PFSK-1 (cell line): ENCODE data around the gene GDPGP1.

ENCODE experiments used
- FOXP2 ChIP-seq: optimal IDR thresholded peaks from 2 replicates; pipeline ENCODE3; 2011; ENCODE audit warnings: borderline replicate concordance, control low read depth, inconsistent platforms; ENCODE audit not compliant: insufficient read depth; ENCODE audit errors: extremely low read length, extremely low read depth
- POLR2AphosphoS5 ChIP-seq: IDR thresholded peaks from 2 replicates; pipeline ENCODE4 v1.6.1; 2012; ENCODE audit warnings: low read depth, mild to moderate bottlenecking, control low read depth, low read length, moderate library complexity
- SIN3A ChIP-seq: IDR thresholded peaks from 2 replicates; pipeline ENCODE4 v1.6.1; 2012; ENCODE audit warnings: mild to moderate bottlenecking, low read length, moderate library complexity, borderline replicate concordance; ENCODE audit not compliant: insufficient read depth
- TAF1 ChIP-seq: IDR thresholded peaks from 2 replicates; pipeline ENCODE4 v1.6.1; 2012; ENCODE audit warnings: low read length, control low read depth, borderline replicate concordance; ENCODE audit not compliant: insufficient read depth
- TF ChIP-seq, protein P1 (sequence below), 2 experiments: IDR thresholded peaks; 2 replicates each; pipeline versions ENCODE4 v1.6.1 to v1.8.0; 2011 to 2012; ENCODE audit warnings: low read depth in 2 of 2, low read length in 2 of 2, control low read depth in 1 of 2, inconsistent platforms in 1 of 2, mild to moderate bottlenecking in 1 of 2, moderate library complexity in 1 of 2; ENCODE audit not compliant: insufficient read depth in 1 of 2

DNA sequence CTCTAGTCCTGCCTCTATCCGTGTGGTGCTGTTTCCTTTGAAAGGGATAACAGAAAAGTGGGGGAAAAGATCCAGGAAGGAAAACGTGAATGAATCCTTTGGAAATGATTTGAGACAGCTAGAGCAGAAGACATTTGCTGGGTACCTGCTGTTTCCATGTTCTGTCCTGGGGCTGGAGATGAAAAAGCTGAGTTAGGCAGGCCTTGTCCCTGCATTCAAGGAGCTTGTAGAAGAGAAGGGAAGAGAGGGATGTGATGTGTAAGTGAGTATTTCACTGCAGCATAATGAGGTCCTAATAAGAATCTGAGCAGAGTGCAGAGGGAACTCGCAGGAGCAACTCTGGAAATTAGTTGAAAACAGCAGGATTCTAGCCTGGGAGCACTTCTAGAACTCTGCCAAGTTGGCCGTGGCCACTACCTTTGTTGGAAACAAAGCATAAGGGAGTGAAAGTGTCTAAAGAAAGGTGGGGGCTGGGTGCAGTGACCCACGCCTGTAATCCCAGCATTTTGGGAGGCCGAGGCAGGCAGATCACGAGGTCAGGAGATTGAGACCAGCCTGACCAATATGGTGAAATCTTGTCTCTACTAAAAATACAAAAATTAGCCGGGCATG is 46.6 kb upstream of the GDPGP1 start:
- TF ChIP-seq TAF1 (no peak), SIN3A (no peak), POLR2AphosphoS5 (no peak), FOXP2 (no peak)
- TF ChIP-seq, protein P1, sequence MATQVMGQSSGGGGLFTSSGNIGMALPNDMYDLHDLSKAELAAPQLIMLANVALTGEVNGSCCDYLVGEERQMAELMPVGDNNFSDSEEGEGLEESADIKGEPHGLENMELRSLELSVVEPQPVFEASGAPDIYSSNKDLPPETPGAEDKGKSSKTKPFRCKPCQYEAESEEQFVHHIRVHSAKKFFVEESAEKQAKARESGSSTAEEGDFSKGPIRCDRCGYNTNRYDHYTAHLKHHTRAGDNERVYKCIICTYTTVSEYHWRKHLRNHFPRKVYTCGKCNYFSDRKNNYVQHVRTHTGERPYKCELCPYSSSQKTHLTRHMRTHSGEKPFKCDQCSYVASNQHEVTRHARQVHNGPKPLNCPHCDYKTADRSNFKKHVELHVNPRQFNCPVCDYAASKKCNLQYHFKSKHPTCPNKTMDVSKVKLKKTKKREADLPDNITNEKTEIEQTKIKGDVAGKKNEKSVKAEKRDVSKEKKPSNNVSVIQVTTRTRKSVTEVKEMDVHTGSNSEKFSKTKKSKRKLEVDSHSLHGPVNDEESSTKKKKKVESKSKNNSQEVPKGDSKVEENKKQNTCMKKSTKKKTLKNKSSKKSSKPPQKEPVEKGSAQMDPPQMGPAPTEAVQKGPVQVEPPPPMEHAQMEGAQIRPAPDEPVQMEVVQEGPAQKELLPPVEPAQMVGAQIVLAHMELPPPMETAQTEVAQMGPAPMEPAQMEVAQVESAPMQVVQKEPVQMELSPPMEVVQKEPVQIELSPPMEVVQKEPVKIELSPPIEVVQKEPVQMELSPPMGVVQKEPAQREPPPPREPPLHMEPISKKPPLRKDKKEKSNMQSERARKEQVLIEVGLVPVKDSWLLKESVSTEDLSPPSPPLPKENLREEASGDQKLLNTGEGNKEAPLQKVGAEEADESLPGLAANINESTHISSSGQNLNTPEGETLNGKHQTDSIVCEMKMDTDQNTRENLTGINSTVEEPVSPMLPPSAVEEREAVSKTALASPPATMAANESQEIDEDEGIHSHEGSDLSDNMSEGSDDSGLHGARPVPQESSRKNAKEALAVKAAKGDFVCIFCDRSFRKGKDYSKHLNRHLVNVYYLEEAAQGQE (IDR thresholded peaks at IDR 0.05; ENCODE audit: insufficient read depth in 1 of 2, low read depth in 2 of 2, low read length in 2 of 2) = no peak
